Neuron (in vitro differentiated cells): Measurements from ENCODE around the gene ACTR3.

Experiments used
- H2AFZ ChIP-seq: one replicate; pipeline ENCODE4 v1.6.1; 2013; ENCODE audit warnings: low read depth, mild to moderate bottlenecking, inconsistent platforms, low read length, moderate library complexity
- H3K27me3 ChIP-seq: one replicate; pipeline ENCODE4 v1.6.1; 2013; ENCODE audit warnings: low read length; ENCODE audit not compliant: insufficient read depth
- H3K36me3 ChIP-seq: one replicate; pipeline ENCODE4 v1.6.1; 2013; ENCODE audit warnings: low read length; ENCODE audit not compliant: insufficient read depth
- H3K4me1 ChIP-seq: one replicate; pipeline ENCODE4 v1.6.1; 2013; ENCODE audit warnings: low read length; ENCODE audit not compliant: insufficient read depth
- H3K4me3 ChIP-seq: 2 replicates; pipeline ENCODE4 v1.5.1; 2013; ENCODE audit warnings: mild to moderate bottlenecking, low read length, moderate library complexity
- H3K9me3 ChIP-seq: one replicate; pipeline ENCODE4 v1.6.1; 2013; ENCODE audit warnings: low read length

ACTR3 gene

GRCh38 chr2:113985554-113986397 lies 95.9 kb downstream of the ACTR3 start:
- Histone ChIP-seq H3K9me3 (no peaks in the 10 kb centered on the region), H2AFZ (no peak overlapping the region), H3K4me1 (no peaks in the 10 kb centered on the region), H3K27me3 (no peaks in the 10 kb centered on the region), H3K4me3 (no peak overlapping the region), H3K36me3 (no peaks in the 10 kb centered on the region)

- Histone ChIP-seq H3K27me3 (no peaks in the 10 kb centered on the region), H2AFZ (no peak overlapping the region), H3K36me3 (no peaks in the 10 kb centered on the region), H3K9me3 (no peaks in the 10 kb centered on the region), H3K4me1 (no peaks in the 10 kb centered on the region), H3K4me3 (no peak overlapping the region)
These were observed 96.9 kb downstream of the ACTR3 start for GRCh38 chr2:113986762-113987290.

DNA sequence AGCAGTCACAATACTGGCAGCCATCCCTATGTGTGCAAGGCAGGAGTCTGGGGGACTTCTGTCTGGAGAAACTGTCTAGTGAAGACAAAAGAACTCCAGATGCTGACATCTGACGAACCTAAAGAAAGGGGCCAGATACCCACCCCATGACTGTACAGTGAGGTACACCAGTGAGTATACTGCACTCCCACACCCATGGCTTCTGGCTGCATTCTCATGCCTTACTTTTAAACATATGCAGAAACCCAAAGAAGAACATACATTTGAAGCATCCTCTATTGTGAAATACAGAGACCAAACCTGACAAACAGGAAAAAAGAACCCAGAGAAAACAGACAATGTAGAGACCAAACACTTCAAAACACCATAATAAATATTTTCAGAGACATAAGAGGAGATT lies 102.2 kb downstream of the ACTR3 start:
- Histone ChIP-seq H3K4me1 (no peaks in the 10 kb centered on the region), H2AFZ (no peak overlapping the region), H3K36me3 (no peaks in the 10 kb centered on the region), H3K27me3 (no peaks in the 10 kb centered on the region), H3K9me3 (no peaks in the 10 kb centered on the region), H3K4me3 (no peak overlapping the region)

- Histone ChIP-seq H2AFZ (no peak overlapping the region), H3K27me3 (no peaks in the 10 kb centered on the region), H3K4me3 (no peak overlapping the region), H3K9me3 (no peaks in the 10 kb centered on the region), H3K36me3 (no peaks in the 10 kb centered on the region), H3K4me1 (peaks cover 3% of the 10 kb centered on the region)
These were observed 107.0 kb downstream of the ACTR3 start for GRCh38 chr2:113996671-113997594.

DNA sequence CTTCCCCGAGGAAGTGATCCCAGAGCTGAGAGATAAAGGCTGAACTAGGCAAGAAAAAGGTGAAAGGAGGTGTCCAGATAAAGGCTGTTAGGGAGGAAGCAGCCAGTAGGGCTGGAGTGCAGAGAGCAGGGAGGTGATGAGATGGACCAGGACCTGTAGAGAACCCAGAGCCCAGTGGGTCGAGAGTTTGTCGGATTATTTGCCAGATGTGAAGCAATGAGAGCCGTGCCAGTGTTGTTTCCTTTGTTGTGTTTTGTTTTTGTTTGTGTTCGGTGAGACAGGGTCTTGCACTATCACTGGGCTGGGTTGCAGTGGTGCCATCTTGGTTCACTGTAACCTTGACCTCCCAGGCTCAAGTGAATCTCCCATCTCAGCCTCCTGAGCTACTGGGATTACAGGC lies 111.3 kb downstream of the ACTR3 start:
- Histone ChIP-seq H2AFZ (no peak overlapping the region), H3K4me3 (no peak overlapping the region), H3K27me3 (no peaks in the 10 kb centered on the region), H3K9me3 (no peaks in the 10 kb centered on the region), H3K4me1 (peaks cover 10% of the 10 kb centered on the region), H3K36me3 (no peaks in the 10 kb centered on the region)

DNA sequence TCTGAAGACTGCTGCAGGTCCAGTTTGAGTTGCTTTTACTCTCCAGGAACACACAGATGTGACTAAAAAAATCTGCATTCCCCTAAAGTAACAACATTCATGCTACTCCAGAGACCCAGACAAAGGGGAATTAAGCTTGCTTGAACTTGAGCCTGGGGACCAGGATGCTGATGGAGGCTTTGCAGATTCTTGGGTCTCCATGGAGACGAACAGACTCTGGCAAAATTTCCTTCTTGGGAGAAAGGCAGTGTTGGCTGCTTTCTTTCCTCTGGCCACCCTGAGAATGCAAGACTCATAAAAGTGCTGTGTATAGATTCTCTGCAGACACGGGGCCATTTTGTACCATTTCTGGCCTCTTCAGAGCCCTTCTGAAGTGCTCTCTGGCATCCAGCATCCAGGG lies 112.0 kb downstream of the ACTR3 start:
- Histone ChIP-seq H2AFZ (no peak overlapping the region), H3K9me3 (no peaks in the 10 kb centered on the region), H3K4me1 (peaks cover 10% of the 10 kb centered on the region), H3K36me3 (no peaks in the 10 kb centered on the region), H3K27me3 (no peaks in the 10 kb centered on the region), H3K4me3 (no peak overlapping the region)

DNA sequence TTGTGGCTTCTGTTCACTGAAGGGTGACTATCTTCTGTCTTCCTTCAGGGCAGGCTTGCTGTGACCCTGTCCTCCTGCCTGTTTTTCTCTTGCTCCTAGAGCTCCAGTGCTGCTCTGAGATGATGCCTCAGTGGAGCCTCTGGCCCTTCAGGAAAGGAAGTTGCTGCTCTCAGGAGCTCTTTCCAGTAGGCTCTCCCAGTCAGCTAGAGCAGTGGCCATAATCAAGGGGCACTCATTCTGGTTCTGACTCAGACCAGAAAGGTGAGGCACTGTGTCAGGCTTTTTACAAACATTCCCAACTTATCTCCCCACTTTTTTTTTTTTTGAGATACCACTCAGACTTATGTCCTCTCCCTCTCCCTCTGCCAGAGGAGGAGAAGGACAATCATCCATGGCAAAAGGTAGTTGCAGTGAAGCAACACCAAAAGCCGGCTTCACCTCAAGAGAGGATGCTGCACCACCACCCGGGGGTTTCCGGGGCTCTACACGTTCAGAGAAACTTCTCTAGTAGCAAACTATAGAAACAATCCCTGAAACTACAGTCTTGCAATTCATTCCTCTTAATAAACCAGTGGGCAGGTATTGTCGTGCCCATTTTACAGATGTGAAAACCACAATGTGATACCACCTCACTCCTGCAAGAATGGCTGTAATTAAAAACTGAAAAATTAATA lies 115.4 kb downstream of the ACTR3 start:
- Histone ChIP-seq H3K9me3 (no peaks in the 10 kb centered on the region), H3K4me3 (no peak overlapping the region), H3K4me1 (peaks cover 10% of the 10 kb centered on the region), H3K36me3 (no peaks in the 10 kb centered on the region), H3K27me3 (no peaks in the 10 kb centered on the region), H2AFZ (no peak overlapping the region)

- Histone ChIP-seq H3K9me3 (no peaks in the 10 kb centered on the region), H3K27me3 (no peaks in the 10 kb centered on the region), H3K4me1 (peaks cover 10% of the 10 kb centered on the region), H3K4me3 (no peak overlapping the region), H2AFZ (no peak overlapping the region), H3K36me3 (no peaks in the 10 kb centered on the region)
These were observed 116.6 kb downstream of the ACTR3 start for GRCh38 chr2:114006460-114006859.

- Histone ChIP-seq H3K36me3 (no peaks in the 10 kb centered on the region), H3K4me3 (no peak overlapping the region), H2AFZ (no peak overlapping the region), H3K27me3 (no peaks in the 10 kb centered on the region), H3K4me1 (peaks cover 2% of the 10 kb centered on the region), H3K9me3 (no peaks in the 10 kb centered on the region)
These were observed 117.5 kb downstream of the ACTR3 start for GRCh38 chr2:114007436-114007835.

DNA sequence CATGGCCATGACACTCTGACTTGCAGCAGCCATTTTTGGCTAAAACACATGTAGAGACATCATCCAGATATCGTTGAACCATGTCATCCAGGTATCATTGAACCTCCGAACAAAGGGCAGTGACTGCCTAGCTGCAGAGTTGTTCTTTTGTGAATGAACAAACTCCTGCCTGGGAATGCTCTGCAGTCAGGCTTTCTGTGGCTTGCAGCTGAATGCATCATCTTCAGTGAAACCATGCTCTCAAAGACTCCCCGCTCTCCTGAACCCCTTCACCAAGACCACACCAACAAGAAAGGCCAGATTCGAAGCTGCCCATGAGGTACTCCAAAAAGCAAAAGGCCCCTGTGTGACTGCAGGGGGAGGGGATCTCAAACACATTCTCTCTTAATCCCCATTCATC lies 118.8 kb downstream of the ACTR3 start:
- H3K27me3 ChIP-seq: no peaks in the 10 kb centered on the region
- H3K4me3 ChIP-seq: no peak overlapping the region
- no peak overlapping the region for H2AFZ ChIP-seq
- H3K9me3 ChIP-seq: no peaks in the 10 kb centered on the region
- no peaks in the 10 kb centered on the region for H3K36me3 ChIP-seq
- H3K4me1 ChIP-seq: no peaks in the 10 kb centered on the region

DNA sequence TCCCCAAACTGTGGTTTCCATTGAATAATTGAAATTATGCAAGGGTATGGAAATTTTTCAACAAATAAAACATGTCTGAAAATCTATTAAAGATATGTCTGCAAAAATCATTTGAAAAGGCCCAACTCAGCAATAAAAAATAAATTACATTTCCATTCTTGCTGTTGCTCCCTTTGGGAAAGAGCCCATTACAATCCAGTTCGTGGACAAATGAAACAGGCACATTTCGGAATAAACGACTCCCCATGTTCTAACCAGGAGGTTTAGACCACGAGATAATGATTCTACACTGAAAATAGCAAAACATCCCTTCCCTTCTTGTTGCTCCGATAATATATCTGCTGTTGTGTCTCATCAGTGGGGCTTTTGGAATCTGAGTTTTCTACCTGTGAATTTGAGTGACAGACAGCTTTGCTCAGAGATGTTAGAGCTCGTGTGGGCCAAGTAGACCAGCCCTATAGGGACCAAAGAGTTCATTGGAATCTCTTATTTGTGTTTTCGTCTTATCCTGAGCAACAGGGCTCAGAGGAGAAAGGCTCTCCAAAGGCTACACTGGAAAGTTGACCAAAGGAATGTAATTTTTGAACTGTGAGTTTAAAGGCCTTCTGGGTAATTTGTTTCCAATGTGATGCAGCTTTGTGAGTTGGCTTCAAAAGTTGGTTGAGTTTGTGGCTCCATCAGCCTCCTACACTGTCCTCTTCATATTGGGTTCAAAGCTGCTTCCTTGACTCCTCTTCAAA lies 119.5 kb downstream of the ACTR3 start:
- no peaks in the 10 kb centered on the region for H3K27me3 ChIP-seq
- H3K4me1 ChIP-seq: no peaks in the 10 kb centered on the region
- no peak overlapping the region for H3K4me3 ChIP-seq
- no peak overlapping the region for H2AFZ ChIP-seq
- H3K9me3 ChIP-seq: no peaks in the 10 kb centered on the region
- no peaks in the 10 kb centered on the region for H3K36me3 ChIP-seq

DNA sequence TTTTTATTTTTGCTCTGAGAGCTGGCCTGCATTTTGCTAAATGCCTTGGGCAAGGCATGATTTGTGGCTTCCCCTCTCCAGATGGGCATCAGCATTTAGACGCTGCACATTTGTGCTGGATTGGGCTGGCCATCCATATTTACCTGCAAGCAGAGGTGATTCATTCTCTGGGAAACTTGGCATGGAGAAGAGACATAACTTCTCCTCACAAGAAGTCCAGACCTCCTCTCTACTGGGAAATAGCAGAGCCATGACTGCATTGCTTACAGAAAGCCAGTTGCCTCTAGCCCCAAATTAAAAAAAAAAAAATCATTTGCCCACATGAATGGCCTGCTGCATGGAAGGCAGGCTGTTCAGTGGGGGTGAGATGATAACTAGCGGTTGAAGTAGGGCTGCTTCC lies 120.1 kb downstream of the ACTR3 start:
- Histone ChIP-seq H3K4me1 (no peaks in the 10 kb centered on the region), H3K4me3 (no peak overlapping the region), H3K27me3 (no peaks in the 10 kb centered on the region), H3K9me3 (no peaks in the 10 kb centered on the region), H3K36me3 (no peaks in the 10 kb centered on the region), H2AFZ (no peak overlapping the region)
